Peyer's patch (tissue), 4 donors: ENCODE measurements around the gene BHLHA15. TPM values are rescaled to one million over a fixed set of nuclear protein-coding genes. Genes with fewer than 3 reads are reported as not detected.

Source experiments
- DNase-seq, 3 donors: peaks; one replicate each; pipeline ENCODE4 v3.0.0-alpha.2; 2017 to 2019
- H3K27ac ChIP-seq, 4 donors: fragments of 200-600 bp; sonication (generic); one replicate each; pipeline ENCODE4 v1.5.1; 2016 to 2019
- H3K27me3 ChIP-seq, 2 donors: fragments of 200-600 bp; sonication (generic); one replicate each; pipeline ENCODE4 v1.5.1; 2019
- H3K36me3 ChIP-seq, 3 donors: fragments of 200-600 bp; sonication (generic); one replicate each; pipeline ENCODE4 v1.5.1; 2016 to 2019
- H3K4me1 ChIP-seq, 4 donors: fragments of 200-600 bp; sonication (generic); one replicate each; pipeline ENCODE4 v1.5.1; 2016 to 2019
- H3K4me3 ChIP-seq, 4 donors: fragments of 200-600 bp; sonication (generic); 1 replicate in 3 of 4; 2 replicates in 1 of 4; pipeline ENCODE4 v1.5.1; 2016 to 2019; ENCODE audit warnings: mild to moderate bottlenecking in 1 of 4
- H3K9me3 ChIP-seq, 4 donors: fragments of 200-600 bp; sonication (generic); one replicate each; pipeline ENCODE4 v1.5.1; 2016 to 2019; ENCODE audit warnings: mild to moderate bottlenecking in 1 of 4
- POLR2A ChIP-seq, 2 donors: fragments of 450-650 bp; IDR thresholded peaks; one replicate each; pipeline ENCODE4 v1.5.1; 2017; ENCODE audit warnings: antibody characterized with exemption in 2 of 2, mild to moderate bottlenecking in 2 of 2, moderate library complexity in 2 of 2
- total RNA-seq, 4 donors: library from RNA; depleted of rRNA; stranded (reverse); fragments of >200 nt; gene quantifications; one replicate each; pipeline ENCODE4 v1.1.0, GENCODE V29; 2016
- TF ChIP-seq, protein P1 (sequence below), 6 experiments: fragments of 450-650 bp in 4 of 6; fragments of 200-600 bp in 2 of 6; sonication (generic) in 1 of 6; IDR thresholded peaks; one replicate each; pipeline ENCODE4 v1.5.1; 2017 to 2019; ENCODE audit warnings: antibody characterized with exemption in 6 of 6, mild to moderate bottlenecking in 3 of 6, moderate library complexity in 1 of 6

Gene BHLHA15
- total RNA-seq, 4 donors from 2014 or later, result 1.6 to 9.9 TPM; not detected in 2

- Histone ChIP-seq H3K4me3 (no peak overlapping the region), H3K9me3 (no peaks in the 10 kb centered on the region), H3K36me3 (peaks cover 0 to 12% (median 0%) of the 10 kb centered on the region in 3 donors), H3K4me1 (peaks cover 0 to 26% (median 10%) of the 10 kb centered on the region in 4 donors), H3K27me3 (no peaks in the 10 kb centered on the region), H3K27ac (peak overlapping the region in 3 of 4 donors; percentile 2 to 17 (median 14))
- DNase-seq, result no peak
- TF ChIP-seq, protein P1, sequence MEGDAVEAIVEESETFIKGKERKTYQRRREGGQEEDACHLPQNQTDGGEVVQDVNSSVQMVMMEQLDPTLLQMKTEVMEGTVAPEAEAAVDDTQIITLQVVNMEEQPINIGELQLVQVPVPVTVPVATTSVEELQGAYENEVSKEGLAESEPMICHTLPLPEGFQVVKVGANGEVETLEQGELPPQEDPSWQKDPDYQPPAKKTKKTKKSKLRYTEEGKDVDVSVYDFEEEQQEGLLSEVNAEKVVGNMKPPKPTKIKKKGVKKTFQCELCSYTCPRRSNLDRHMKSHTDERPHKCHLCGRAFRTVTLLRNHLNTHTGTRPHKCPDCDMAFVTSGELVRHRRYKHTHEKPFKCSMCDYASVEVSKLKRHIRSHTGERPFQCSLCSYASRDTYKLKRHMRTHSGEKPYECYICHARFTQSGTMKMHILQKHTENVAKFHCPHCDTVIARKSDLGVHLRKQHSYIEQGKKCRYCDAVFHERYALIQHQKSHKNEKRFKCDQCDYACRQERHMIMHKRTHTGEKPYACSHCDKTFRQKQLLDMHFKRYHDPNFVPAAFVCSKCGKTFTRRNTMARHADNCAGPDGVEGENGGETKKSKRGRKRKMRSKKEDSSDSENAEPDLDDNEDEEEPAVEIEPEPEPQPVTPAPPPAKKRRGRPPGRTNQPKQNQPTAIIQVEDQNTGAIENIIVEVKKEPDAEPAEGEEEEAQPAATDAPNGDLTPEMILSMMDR (IDR thresholded peaks at IDR 0.05), result no peak
- TF ChIP-seq POLR2A (IDR thresholded peaks at IDR 0.05), result no peak
These were observed 37.9 kb downstream of the BHLHA15 start for GRCh38 chr7:98249106-98249505.

- H3K27me3 ChIP-seq, result no peaks in the 10 kb centered on the region
- TF ChIP-seq, protein P1 (IDR thresholded peaks at IDR 0.05), result no peak
- no peak for TF ChIP-seq POLR2A (IDR thresholded peaks at IDR 0.05)
- peaks cover 0 to 8% (median 0%) of the 10 kb centered on the region in 3 donors for H3K36me3 ChIP-seq
- DNase-seq, result peak in 2 of 3 donors; percentile 51 to 55
- peak overlapping the region; percentile 82 to 93 (median 90) for H3K4me3 ChIP-seq
- peak overlapping the region; percentile 84 to 94 (median 92) for H3K27ac ChIP-seq
- H3K4me1 ChIP-seq, result peaks cover 0 to 26% (median 10%) of the 10 kb centered on the region in 4 donors
- H3K9me3 ChIP-seq, result no peaks in the 10 kb centered on the region
These were observed 39.5 kb downstream of the BHLHA15 start for GRCh38 chr7:98250789-98251188.

- peak in 1 of 3 donors; percentile 65 for DNase-seq
- Histone ChIP-seq H3K4me1 (peaks cover 0 to 26% (median 10%) of the 10 kb centered on the region in 4 donors), H3K36me3 (peaks cover 0 to 8% (median 0%) of the 10 kb centered on the region in 3 donors), H3K27me3 (no peaks in the 10 kb centered on the region), H3K9me3 (no peaks in the 10 kb centered on the region), H3K4me3 (peak overlapping the region; percentile 82 to 93 (median 90)), H3K27ac (peak overlapping the region; percentile 84 to 94 (median 92))
- TF ChIP-seq, protein P1 (IDR thresholded peaks at IDR 0.05), result no peak
- TF ChIP-seq POLR2A (IDR thresholded peaks at IDR 0.05), result no peak
These were observed 40.0 kb downstream of the BHLHA15 start for GRCh38 chr7:98251231-98251600.

GRCh38 chr7:98251601-98252424 is 40.6 kb downstream of the BHLHA15 start, which contains the start of gene TECPR1:
TSS of gene TECPR1 (minus strand) at chr7:98252232. CDS start at chr7:98246146, 6,086 bp downstream.
- no peaks in the 10 kb centered on the region for H3K9me3 ChIP-seq
- TF ChIP-seq, protein P1 (IDR thresholded peaks at IDR 0.05), result peak in 1 of 6 experiments; percentile 23
- TF ChIP-seq POLR2A (IDR thresholded peaks at IDR 0.05), result peak in 1 of 2 donors; percentile 62
- H3K36me3 ChIP-seq, result peaks cover 0 to 14% (median 0%) of the 10 kb centered on the region in 3 donors
- H3K4me3 ChIP-seq, result peak within 1 kb of the TSS; percentile 82 to 93 (median 90)
- peak; percentile 93 to 98 (median 98) for DNase-seq
- no peaks in the 10 kb centered on the region for H3K27me3 ChIP-seq
- peaks cover 0 to 26% (median 10%) of the 10 kb centered on the region in 4 donors for H3K4me1 ChIP-seq
- H3K27ac ChIP-seq, result peak within 1 kb of the TSS; percentile 84 to 94 (median 92)

- no peaks in the 10 kb centered on the region for H3K27me3 ChIP-seq
- H3K27ac ChIP-seq, result peak overlapping the region; percentile 84 to 94 (median 92)
- peaks cover 0 to 26% (median 10%) of the 10 kb centered on the region in 4 donors for H3K4me1 ChIP-seq
- DNase-seq, result no peak
- no peaks in the 10 kb centered on the region for H3K9me3 ChIP-seq
- peaks cover 0 to 20% (median 0%) of the 10 kb centered on the region in 3 donors for H3K36me3 ChIP-seq
- TF ChIP-seq, protein P1 (IDR thresholded peaks at IDR 0.05), result peak in 2 of 6 experiments; percentile 16 to 17
- TF ChIP-seq POLR2A (IDR thresholded peaks at IDR 0.05), result peak in 1 of 2 donors; percentile 83
- peak overlapping the region; percentile 82 to 93 (median 90) for H3K4me3 ChIP-seq
These were observed 41.3 kb downstream of the BHLHA15 start for GRCh38 chr7:98252425-98253054.
